Cardiac atrium fibroblast (primary cell): ENCODE data around the gene LCNL1. TPM values are rescaled to one million over a fixed set of nuclear protein-coding genes. Genes with fewer than 3 reads are reported as not detected.

ENCODE experiments used
- total RNA-seq: library from RNA; depleted of rRNA; stranded (reverse); fragments of >200 nt; gene quantifications from 2 replicates; pipeline ENCODE4 v1.2.3, GENCODE V29; 2015

Gene LCNL1
- not detected in 2 replicates for total RNA-seq

DNA sequence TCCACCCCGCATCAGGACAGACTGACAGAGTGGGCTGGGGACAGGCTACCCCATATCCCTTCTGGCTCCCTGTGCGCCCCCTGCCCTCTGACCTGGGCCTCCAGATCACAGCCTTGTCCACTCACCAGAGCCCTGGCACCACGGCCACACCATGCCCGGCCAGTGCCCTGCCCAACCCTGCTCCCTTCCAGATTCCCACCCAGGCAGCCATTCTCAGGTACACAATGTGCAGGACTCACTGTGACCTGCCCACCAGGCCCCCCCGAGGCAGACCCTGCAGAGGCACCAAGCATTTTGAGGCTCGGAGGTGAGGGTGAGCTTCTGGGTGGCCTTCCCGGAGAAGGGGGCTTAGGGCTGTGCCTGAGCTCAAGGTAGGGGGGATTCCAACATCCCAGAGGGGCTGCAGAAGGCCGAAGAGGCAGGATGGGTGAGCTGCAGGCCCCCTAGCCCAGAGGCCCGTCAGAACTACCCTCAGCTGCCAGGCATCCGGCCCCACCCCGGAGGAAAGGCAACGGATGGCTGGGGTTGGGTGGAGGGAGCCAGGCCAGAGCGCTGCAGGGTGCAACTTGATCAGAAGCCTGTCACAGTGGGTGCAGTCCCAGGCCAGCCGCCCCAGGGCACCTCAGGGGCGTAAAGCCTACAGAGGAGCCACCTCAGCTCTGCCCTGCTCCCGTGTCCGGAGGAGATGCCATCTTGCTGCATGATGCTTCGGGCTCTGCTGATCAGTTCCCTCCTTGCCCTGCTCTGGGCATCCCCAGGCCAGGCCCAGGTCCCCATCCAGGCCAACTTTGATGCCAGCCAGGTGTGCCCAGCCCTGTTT lies at the start of gene LCNL1:
Gene LCNL1 (plus strand): TSS at position 762 of the 820 bp plus-strand sequence. CDS start 594 bp downstream, outside the sequence.

DNA sequence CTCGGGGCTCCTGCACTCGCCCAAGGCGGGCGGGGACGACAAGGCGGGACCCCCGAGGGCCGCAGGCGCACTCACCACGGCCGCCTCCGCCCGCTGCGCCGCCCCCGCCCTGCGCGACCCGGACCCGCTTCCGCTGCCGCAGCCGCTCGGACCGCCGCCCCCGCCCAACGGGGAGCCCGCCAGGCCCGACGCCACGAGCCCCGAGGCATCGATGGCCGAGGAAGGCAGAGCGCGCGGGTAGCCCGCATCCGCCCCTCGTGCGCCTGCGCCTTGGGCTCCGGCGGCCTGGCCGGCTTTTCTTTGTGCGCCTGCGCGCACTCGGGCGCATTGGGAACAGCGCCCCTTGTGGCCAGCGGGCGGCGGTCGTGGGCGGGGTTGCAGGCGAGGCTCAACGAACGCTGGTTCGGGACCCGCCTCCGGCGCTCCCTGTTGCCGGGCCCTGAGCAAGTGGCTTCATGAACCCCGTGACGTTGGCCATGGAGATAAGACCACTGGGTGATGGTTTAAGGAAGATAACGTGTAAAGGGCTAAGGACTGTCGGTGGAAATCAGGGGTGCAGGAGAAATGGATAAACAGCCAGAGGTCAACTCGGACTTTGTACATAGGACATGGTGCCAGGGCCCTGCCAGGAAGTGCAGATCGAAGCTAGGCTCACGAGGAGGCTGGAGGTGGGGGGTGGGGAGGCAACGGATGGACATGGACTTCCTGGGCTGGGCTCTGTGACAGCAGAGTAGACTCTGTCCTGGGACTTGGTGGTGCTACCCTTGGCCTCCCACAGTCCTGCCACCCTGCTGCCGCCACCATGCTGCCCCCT lies 38.1 kb upstream of the LCNL1 start, which contains the start of the genes C8G and FBXW5:
Gene C8G (plus strand): TSS at position 725 of the 814 bp plus-strand sequence. CDS start 78 bp downstream, at position 803.
Gene FBXW5 (minus strand): TSS at position 220 of the 814 bp plus-strand sequence. CDS start 655 bp downstream, outside the sequence.

DNA sequence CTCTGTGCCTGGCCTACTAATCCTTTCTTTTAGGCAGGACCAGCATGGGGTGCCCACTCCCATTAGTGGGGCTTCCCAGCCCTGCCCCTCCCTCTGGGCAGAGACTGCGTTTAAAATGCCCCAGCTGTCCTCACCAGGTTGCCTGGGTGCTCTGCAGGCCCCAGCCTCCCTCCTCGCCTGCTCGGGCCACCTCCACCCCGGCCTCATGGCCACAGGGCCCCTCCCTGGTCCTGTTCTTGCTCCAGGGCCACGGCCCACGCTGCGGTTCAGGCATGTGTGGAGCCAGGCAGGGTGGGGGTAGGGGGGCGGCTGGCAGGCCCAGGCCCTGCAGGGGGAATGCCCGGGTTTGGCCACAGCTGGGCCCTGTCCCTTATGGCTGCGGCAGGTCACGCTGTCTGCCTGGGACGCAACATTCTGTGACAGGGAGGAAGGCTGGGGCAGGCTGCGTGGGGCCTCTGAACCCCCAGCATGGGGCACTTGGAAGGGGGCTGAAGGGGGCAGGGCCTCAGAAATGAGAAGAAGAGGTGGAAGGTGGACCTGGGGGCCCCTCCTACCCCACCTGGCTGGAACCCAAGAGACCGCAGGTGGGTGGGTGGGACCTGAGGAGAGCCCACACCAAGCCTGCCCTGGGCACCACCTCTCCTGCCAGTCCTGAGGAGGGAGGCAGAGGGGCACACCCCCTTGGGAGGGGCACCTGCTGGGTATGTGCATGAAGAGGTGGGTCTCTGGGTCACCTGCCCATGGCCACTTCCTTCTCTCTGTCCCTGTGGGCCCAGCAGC lies 31.1 kb upstream of the LCNL1 start, which contains the start of gene LCN12:
Gene LCN12 (plus strand): TSS at position 733 of the 780 bp plus-strand sequence. CDS start 55 bp downstream, outside the sequence.

DNA sequence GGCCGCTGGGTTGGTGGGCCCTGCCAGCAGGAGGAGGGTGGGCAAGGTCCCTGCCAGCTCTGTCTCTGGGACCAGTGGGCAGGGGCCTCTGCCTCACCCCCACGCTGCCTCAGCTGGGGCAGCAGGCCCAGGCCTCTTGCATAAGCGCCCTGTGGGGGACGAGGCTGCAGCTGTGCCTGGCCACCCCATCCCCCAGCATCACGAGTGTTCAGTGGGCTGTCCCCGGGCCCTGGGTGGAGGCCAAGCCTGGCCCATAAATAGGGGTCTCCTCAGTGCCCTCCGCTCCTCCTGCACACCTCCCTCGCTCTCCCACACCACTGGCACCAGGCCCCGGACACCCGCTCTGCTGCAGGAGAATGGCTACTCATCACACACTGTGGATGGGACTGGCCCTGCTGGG lies 5.6 kb upstream of the LCNL1 start, which contains the start of gene PTGDS:
Gene PTGDS (plus strand): TSS at position 282 of the 400 bp plus-strand sequence. CDS start 75 bp downstream, at position 357.

DNA sequence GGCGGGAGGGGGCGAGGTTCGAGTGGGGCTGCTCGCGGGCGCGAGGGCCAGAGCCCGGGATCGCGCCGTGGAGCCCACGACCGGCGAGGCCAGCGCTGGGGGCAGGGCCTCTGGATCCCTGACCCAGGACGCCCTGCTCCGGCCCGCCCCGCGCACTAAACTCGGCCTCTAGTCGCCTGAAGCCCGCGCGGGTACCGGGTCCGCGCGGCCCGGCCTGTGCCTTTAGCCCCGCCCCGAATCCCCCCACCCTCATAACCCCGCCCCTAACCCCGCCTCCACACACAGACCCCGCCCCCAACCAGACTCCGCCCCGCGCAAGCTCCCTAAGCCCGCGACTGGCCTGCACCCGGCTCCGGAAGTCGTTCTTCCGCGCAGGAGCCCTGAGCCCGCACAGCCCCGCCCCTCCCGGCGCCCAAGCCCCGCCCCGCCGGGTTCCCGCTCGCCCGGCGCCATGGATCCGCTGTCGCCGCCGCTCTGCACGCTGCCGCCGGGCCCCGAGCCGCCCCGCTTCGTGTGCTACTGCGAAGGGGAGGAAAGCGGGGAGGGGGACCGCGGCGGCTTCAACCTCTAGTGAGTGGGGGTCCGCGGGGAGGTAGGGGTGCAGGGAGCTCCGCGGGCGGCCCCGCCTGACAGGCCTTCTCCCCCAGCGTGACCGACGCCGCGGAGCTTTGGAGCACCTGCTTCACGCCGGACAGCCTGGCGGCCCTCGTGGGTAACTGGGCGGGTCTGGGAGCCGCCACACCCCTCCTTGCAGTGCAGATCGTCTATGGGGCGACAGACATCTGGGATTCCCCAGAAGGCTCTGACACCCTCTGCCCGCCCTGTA lies 9.4 kb downstream of the LCNL1 start, which contains the start of gene PAXX:
Gene PAXX (plus strand): TSS at position 430 of the 826 bp plus-strand sequence. CDS start 22 bp downstream, at position 452.

DNA sequence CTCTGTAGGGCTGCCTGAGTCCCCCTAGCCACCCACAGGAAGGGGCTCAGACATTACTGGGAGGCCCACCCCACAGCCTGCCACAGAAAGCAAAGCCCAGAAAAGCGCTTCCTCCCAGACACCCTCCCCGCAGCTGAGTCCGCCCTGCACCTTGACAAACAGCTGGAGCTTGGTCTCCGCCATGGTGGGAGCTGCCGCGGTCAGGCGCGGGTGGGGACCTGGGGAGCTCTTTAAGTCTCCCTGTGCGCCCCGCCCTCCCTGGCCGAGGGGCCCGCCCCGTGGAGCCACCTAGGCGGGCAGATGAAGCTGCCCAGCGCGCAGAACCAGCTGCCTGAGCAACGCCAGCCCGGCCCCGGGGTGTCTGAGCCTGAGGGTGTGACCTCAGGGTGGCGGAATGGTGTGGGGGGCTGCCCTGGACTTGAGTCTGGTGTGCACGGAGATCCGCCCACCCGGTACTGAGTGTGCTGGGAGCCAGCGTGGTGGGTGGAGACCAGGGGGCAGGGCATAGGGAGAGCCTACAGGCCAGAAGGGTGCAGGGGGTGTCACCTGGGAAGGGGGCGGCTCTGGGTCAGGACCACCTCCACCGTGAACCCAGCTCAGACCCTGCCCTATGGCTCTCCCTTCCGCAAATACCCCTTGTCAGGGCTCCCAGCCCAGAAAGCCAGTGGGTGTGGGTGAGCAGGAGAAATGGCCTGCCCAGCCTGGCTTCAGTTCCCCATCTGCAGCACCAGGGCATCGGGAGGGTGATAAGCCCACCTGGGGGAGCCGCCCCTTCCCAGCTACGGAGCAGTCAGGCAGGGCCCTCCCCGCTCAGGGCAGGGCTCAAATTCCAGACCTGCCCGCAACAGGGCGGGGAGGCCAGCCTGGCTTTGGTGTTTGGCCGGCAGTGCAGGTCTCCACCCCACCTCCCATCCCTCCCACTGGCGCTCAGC lies 13.8 kb downstream of the LCNL1 start, which contains the start of gene CLIC3:
Gene CLIC3 (minus strand): TSS at position 208 of the 932 bp plus-strand sequence. CDS start 25 bp downstream, at position 183.

DNA sequence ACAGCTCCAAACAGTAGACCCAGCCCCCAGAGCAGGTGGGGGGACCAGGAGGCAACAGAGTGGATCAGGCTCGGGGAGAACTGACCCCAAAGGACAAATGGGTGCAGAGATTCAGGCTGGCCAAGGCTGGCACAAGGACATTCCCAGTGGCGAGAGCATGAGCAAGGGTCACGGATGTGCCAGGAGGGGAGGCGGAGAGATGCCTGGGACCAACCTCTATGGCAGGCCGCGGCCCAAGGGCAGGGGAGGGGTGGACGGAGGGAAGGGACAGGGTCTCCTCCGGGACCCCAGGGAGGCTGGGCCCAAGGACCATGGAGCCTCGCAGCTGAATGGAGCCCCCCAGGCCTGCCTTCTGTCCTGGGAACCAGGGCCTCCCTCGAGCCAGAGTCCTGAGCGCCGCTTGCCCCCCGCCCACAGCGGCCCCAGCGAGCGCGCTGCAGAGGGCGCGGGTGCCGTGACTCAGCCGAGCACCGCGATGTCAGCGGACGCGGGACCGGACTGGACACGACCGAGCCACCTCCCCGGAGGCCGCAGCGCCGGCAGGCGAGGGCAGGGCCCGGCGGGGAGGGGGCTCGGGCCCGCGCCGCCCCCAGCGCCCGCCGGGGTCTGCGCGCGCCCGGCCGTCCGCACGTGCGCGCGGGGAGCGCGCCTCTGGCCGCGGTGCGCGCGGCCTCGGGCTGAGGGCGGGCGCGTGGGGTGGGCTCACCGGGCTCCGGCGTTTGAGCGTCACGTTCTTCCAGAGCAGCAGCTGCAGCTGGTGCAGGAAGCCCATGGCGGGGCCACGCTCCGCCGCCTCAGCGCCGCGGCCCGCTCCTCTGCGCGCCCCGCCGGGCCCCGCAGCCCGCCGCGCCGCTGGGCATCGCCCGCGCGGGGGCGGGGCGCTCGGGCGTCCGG lies 44.8 kb downstream of the LCNL1 start, which contains the start of gene ABCA2:
Gene ABCA2 (minus strand): TSS at position 869 of the 894 bp plus-strand sequence. CDS start 97 bp downstream, at position 772.

DNA sequence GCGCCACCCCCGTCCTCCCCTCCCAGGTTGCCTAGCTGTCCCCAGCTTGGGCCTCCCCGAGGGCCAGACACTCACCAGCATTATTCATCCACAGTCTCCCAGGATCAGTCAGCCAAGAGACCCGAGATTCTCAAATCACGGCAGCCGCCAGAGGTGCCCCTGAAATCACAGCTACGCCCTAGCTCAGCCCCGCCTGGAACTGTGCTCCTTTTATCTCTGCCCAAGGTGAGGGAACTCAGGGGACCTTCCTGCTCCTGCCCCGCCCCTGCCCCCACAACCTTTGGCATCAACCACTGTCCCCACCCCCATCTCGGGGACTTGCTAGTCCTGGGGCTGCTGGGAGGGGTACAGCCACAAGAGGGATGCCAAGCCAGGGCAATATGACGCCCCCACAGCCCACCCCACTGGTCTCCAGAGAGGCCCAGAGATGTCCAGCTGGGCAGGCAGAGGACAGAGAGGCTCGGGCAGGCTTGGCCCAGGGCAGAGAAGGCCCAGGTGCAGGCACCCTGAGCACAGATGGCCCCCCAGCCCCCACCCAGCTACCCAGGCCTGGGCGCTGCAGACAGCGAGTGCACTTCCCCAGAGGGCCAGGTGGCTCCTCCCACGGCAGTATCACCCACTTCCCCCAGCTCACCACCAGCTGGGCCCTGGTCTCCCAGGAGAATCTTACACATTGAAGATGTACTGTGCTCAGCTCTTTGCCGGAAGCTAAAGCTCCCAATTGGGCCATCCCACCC lies 49.3 kb downstream of the LCNL1 start, which contains the start of gene FUT7:
Gene FUT7 (minus strand): TSS at position 185 of the 737 bp plus-strand sequence. CDS start 97 bp downstream, at position 88.

Other genes starting within 250 kb of the LCNL1 start
- not detected in 2 replicates for gene LCN10, start 240.1 kb upstream of the LCNL1 start, total RNA-seq
- not detected in 2 replicates for gene LCN6, start 234.5 kb upstream of the LCNL1 start, total RNA-seq
- not detected in 2 replicates for gene LCN8, start 224.8 kb upstream of the LCNL1 start, total RNA-seq
- gene LCN15, start 218.5 kb upstream of the LCNL1 start, total RNA-seq: not detected in 2 replicates
- 104 and 151 TPM in 2 replicates for gene TMEM141, start 191.6 kb upstream of the LCNL1 start, total RNA-seq
- 0.18 and 1.6 TPM in 2 replicates for gene CCDC183, start 186.7 kb upstream of the LCNL1 start, total RNA-seq
- gene RABL6, start 175.0 kb upstream of the LCNL1 start, total RNA-seq: 68.2 and 77.4 TPM in 2 replicates
- 1.5 and 2.7 TPM in 2 replicates for gene AJM1, start 140.5 kb upstream of the LCNL1 start, total RNA-seq
- gene PHPT1, start 133.6 kb upstream of the LCNL1 start, total RNA-seq: 118 and 128 TPM in 2 replicates
- gene MAMDC4, start 130.6 kb upstream of the LCNL1 start, total RNA-seq: 3.2 and 3.6 TPM in 2 replicates
- 376 and 413 TPM in 2 replicates for gene EDF1, start 116.7 kb upstream of the LCNL1 start, total RNA-seq
- gene TRAF2, start 96.5 kb upstream of the LCNL1 start, total RNA-seq: 3.4 and 6.6 TPM in 2 replicates
- 121 and 137 TPM in 2 replicates for gene FBXW5, start 38.3 kb upstream of the LCNL1 start, total RNA-seq
- gene C8G, start 37.8 kb upstream of the LCNL1 start, total RNA-seq: not detected in 2 replicates
- not detected in 2 replicates for gene LCN12, start 30.7 kb upstream of the LCNL1 start, total RNA-seq
- gene PTGDS, start 5.5 kb upstream of the LCNL1 start, total RNA-seq: 4.5 and 15.2 TPM in 2 replicates
- gene PAXX, start 9.4 kb downstream of the LCNL1 start, total RNA-seq: 17.7 and 29.2 TPM in 2 replicates
- 4.7 and 16.8 TPM in 2 replicates for gene CLIC3, start 13.6 kb downstream of the LCNL1 start, total RNA-seq
- gene ABCA2, start 45.2 kb downstream of the LCNL1 start, total RNA-seq: 12.3 and 23.8 TPM in 2 replicates
- gene FUT7, start 49.1 kb downstream of the LCNL1 start, total RNA-seq: not detected in 2 replicates
- gene NPDC1, start 63.2 kb downstream of the LCNL1 start, total RNA-seq: 51.2 and 71.8 TPM in 2 replicates
- not detected in 2 replicates for gene ENTPD2, start 71.1 kb downstream of the LCNL1 start, total RNA-seq
- gene SAPCD2, start 87.6 kb downstream of the LCNL1 start, total RNA-seq: 0.18 and 2.6 TPM in 2 replicates
- gene UAP1L1, start 94.5 kb downstream of the LCNL1 start, total RNA-seq: 8.5 and 10.7 TPM in 2 replicates
- gene MAN1B1, start 104.0 kb downstream of the LCNL1 start, total RNA-seq: 86.1 and 101 TPM in 2 replicates
- 136 and 138 TPM in 2 replicates for gene DPP7, start 131.7 kb downstream of the LCNL1 start, total RNA-seq
- not detected in 2 replicates for gene GRIN1, start 156.2 kb downstream of the LCNL1 start, total RNA-seq
- gene LRRC26, start 187.1 kb downstream of the LCNL1 start, total RNA-seq: not detected in 2 replicates
- gene TMEM210, start 189.1 kb downstream of the LCNL1 start, total RNA-seq: not detected in 2 replicates
- 13.5 and 20.3 TPM in 2 replicates for gene ANAPC2, start 205.6 kb downstream of the LCNL1 start, total RNA-seq
- 52.2 and 74.0 TPM in 2 replicates for gene SSNA1, start 205.7 kb downstream of the LCNL1 start, total RNA-seq
- gene TPRN, start 217.7 kb downstream of the LCNL1 start, total RNA-seq: 5.8 and 7.2 TPM in 2 replicates
- gene TMEM203, start 222.7 kb downstream of the LCNL1 start, total RNA-seq: 26.7 and 38.4 TPM in 2 replicates
- gene NDOR1, start 222.7 kb downstream of the LCNL1 start, total RNA-seq: 8.3 and 9.4 TPM in 2 replicates
- 0.16 TPM in 1 of 2 replicates, not detected in the other for gene RNF208, start 239.2 kb downstream of the LCNL1 start, total RNA-seq
- gene CYSRT1, start 242.2 kb downstream of the LCNL1 start, total RNA-seq: not detected in 2 replicates
- gene RNF224, start 244.5 kb downstream of the LCNL1 start, total RNA-seq: not detected in 2 replicates
- gene SLC34A3, start 247.9 kb downstream of the LCNL1 start, total RNA-seq: not detected in 2 replicates